PFSK-1 (cell line): ENCODE measurements around the gene EHD1.

Source experiments
- FOXP2 ChIP-seq: optimal IDR thresholded peaks from 2 replicates; pipeline ENCODE3; 2011; ENCODE audit warnings: borderline replicate concordance, control low read depth, inconsistent platforms; ENCODE audit not compliant: insufficient read depth; ENCODE audit errors: extremely low read length, extremely low read depth
- POLR2AphosphoS5 ChIP-seq: IDR thresholded peaks from 2 replicates; pipeline ENCODE4 v1.6.1; 2012; ENCODE audit warnings: low read depth, mild to moderate bottlenecking, control low read depth, low read length, moderate library complexity
- REST ChIP-seq, 2 experiments: IDR thresholded peaks; 2 replicates each; pipeline versions ENCODE4 v1.6.1 to v1.8.0; 2011 to 2012; ENCODE audit warnings: low read depth in 2 of 2, low read length in 2 of 2, control low read depth in 1 of 2, inconsistent platforms in 1 of 2, mild to moderate bottlenecking in 1 of 2, moderate library complexity in 1 of 2; ENCODE audit not compliant: insufficient read depth in 1 of 2
- SIN3A ChIP-seq: IDR thresholded peaks from 2 replicates; pipeline ENCODE4 v1.6.1; 2012; ENCODE audit warnings: mild to moderate bottlenecking, low read length, moderate library complexity, borderline replicate concordance; ENCODE audit not compliant: insufficient read depth
- TAF1 ChIP-seq: IDR thresholded peaks from 2 replicates; pipeline ENCODE4 v1.6.1; 2012; ENCODE audit warnings: low read length, control low read depth, borderline replicate concordance; ENCODE audit not compliant: insufficient read depth

EHD1 gene

GRCh38 chr11:64831411-64831891 lies 47.0 kb downstream of the EHD1 start:
- no peak for TF ChIP-seq POLR2AphosphoS5
- no peak for TF ChIP-seq REST (IDR thresholded peaks at IDR 0.05; ENCODE audit: insufficient read depth in 1 of 2, low read depth in 2 of 2, low read length in 2 of 2)
- TF ChIP-seq FOXP2, result no peak
- no peak for TF ChIP-seq TAF1
- TF ChIP-seq SIN3A, result no peak

- TF ChIP-seq POLR2AphosphoS5 (no peak), FOXP2 (no peak), SIN3A (no peak), REST (IDR thresholded peaks at IDR 0.05; ENCODE audit: insufficient read depth in 1 of 2, low read depth in 2 of 2, low read length in 2 of 2) (no peak), TAF1 (no peak)
These were observed 48.7 kb downstream of the EHD1 start for GRCh38 chr11:64829536-64830251.

- TF ChIP-seq SIN3A (no peak), TAF1 (no peak), FOXP2 (no peak), REST (IDR thresholded peaks at IDR 0.05; ENCODE audit: insufficient read depth in 1 of 2, low read depth in 2 of 2, low read length in 2 of 2) (no peak), POLR2AphosphoS5 (no peak)
These were observed 51.0 kb downstream of the EHD1 start for GRCh38 chr11:64827451-64827839.

GRCh38 chr11:64826578-64827450 lies 51.6 kb downstream of the EHD1 start:
- no peak for TF ChIP-seq FOXP2
- no peak for TF ChIP-seq TAF1
- TF ChIP-seq REST (IDR thresholded peaks at IDR 0.05; ENCODE audit: insufficient read depth in 1 of 2, low read depth in 2 of 2, low read length in 2 of 2), result no peak
- no peak for TF ChIP-seq SIN3A
- TF ChIP-seq POLR2AphosphoS5, result no peak
